ENCODE results near the gene TFF1.

Gene TFF1

GRCh38 chr21:42358937-42359336, 7.4 kb downstream of the TFF1 start:
- H3K4me3 ChIP-seq (ENCODE audit: low read length) = no peak overlapping the region
- no peaks in the 10 kb centered on the region for H3K27me3 ChIP-seq (ENCODE audit: insufficient read depth, low read length)
- H3K4me1 ChIP-seq (ENCODE audit: insufficient read depth, low read length) = no peaks in the 10 kb centered on the region
- H3K36me3 ChIP-seq (ENCODE audit: insufficient read depth, low read length) = no peaks in the 10 kb centered on the region
- H3K9me3 ChIP-seq (ENCODE audit: low read length) = no peaks in the 10 kb centered on the region
- no peak overlapping the region for H2AFZ ChIP-seq (ENCODE audit: low read depth, low read length)

GRCh38 chr21:42358261-42358660, 8.1 kb downstream of the TFF1 start:
- H3K9me3 ChIP-seq (ENCODE audit: low read length) = no peaks in the 10 kb centered on the region
- H3K4me3 ChIP-seq (ENCODE audit: low read length) = no peak overlapping the region
- H3K4me1 ChIP-seq (ENCODE audit: insufficient read depth, low read length) = no peaks in the 10 kb centered on the region
- H3K36me3 ChIP-seq (ENCODE audit: insufficient read depth, low read length) = no peaks in the 10 kb centered on the region
- no peak overlapping the region for H2AFZ ChIP-seq (ENCODE audit: low read depth, low read length)
- no peaks in the 10 kb centered on the region for H3K27me3 ChIP-seq (ENCODE audit: insufficient read depth, low read length)

- no peaks in the 10 kb centered on the region for H3K9me3 ChIP-seq (ENCODE audit: low read length)
- H3K4me1 ChIP-seq (ENCODE audit: insufficient read depth, low read length) = no peaks in the 10 kb centered on the region
- H3K36me3 ChIP-seq (ENCODE audit: insufficient read depth, low read length) = no peaks in the 10 kb centered on the region
- H2AFZ ChIP-seq (ENCODE audit: low read depth, low read length) = no peak overlapping the region
- no peak overlapping the region for H3K4me3 ChIP-seq (ENCODE audit: low read length)
- H3K27me3 ChIP-seq (ENCODE audit: insufficient read depth, low read length) = no peaks in the 10 kb centered on the region
Measured at GRCh38 chr21:42357307-42357706, 9.0 kb downstream of the TFF1 start.

GRCh38 chr21:42356650-42357049, 9.7 kb downstream of the TFF1 start:
- no peak overlapping the region for H2AFZ ChIP-seq (ENCODE audit: low read depth, low read length)
- no peaks in the 10 kb centered on the region for H3K9me3 ChIP-seq (ENCODE audit: low read length)
- no peak overlapping the region for H3K4me3 ChIP-seq (ENCODE audit: low read length)
- H3K36me3 ChIP-seq (ENCODE audit: insufficient read depth, low read length) = no peaks in the 10 kb centered on the region
- H3K4me1 ChIP-seq (ENCODE audit: insufficient read depth, low read length) = no peaks in the 10 kb centered on the region
- no peaks in the 10 kb centered on the region for H3K27me3 ChIP-seq (ENCODE audit: insufficient read depth, low read length)

GRCh38 chr21:42356046-42356445, 10.3 kb downstream of the TFF1 start:
- Histone ChIP-seq H3K4me1 (ENCODE audit: insufficient read depth, low read length) (no peaks in the 10 kb centered on the region), H3K9me3 (ENCODE audit: low read length) (no peaks in the 10 kb centered on the region), H3K4me3 (ENCODE audit: low read length) (no peak overlapping the region), H2AFZ (ENCODE audit: low read depth, low read length) (no peak overlapping the region), H3K27me3 (ENCODE audit: insufficient read depth, low read length) (no peaks in the 10 kb centered on the region), H3K36me3 (ENCODE audit: insufficient read depth, low read length) (no peaks in the 10 kb centered on the region)

- H3K27me3 ChIP-seq (ENCODE audit: insufficient read depth, low read length) = no peaks in the 10 kb centered on the region
- H3K36me3 ChIP-seq (ENCODE audit: insufficient read depth, low read length) = no peaks in the 10 kb centered on the region
- H2AFZ ChIP-seq (ENCODE audit: low read depth, low read length) = no peak overlapping the region
- no peaks in the 10 kb centered on the region for H3K9me3 ChIP-seq (ENCODE audit: low read length)
- no peaks in the 10 kb centered on the region for H3K4me1 ChIP-seq (ENCODE audit: insufficient read depth, low read length)
- no peak overlapping the region for H3K4me3 ChIP-seq (ENCODE audit: low read length)
Measured at GRCh38 chr21:42353623-42354022, 12.7 kb downstream of the TFF1 start.

GRCh38 chr21:42352441-42353095, 13.8 kb downstream of the TFF1 start:
- no peaks in the 10 kb centered on the region for H3K36me3 ChIP-seq (ENCODE audit: insufficient read depth, low read length)
- no peak overlapping the region for H3K4me3 ChIP-seq (ENCODE audit: low read length)
- no peak overlapping the region for H2AFZ ChIP-seq (ENCODE audit: low read depth, low read length)
- H3K9me3 ChIP-seq (ENCODE audit: low read length) = no peaks in the 10 kb centered on the region
- no peaks in the 10 kb centered on the region for H3K27me3 ChIP-seq (ENCODE audit: insufficient read depth, low read length)
- no peaks in the 10 kb centered on the region for H3K4me1 ChIP-seq (ENCODE audit: insufficient read depth, low read length)

- Histone ChIP-seq H2AFZ (ENCODE audit: low read depth, low read length) (no peak overlapping the region), H3K4me3 (ENCODE audit: low read length) (no peak overlapping the region), H3K36me3 (ENCODE audit: insufficient read depth, low read length) (no peaks in the 10 kb centered on the region), H3K27me3 (ENCODE audit: insufficient read depth, low read length) (no peaks in the 10 kb centered on the region), H3K9me3 (ENCODE audit: low read length) (no peaks in the 10 kb centered on the region), H3K4me1 (ENCODE audit: insufficient read depth, low read length) (no peaks in the 10 kb centered on the region)
Measured at GRCh38 chr21:42351626-42352440, 14.5 kb downstream of the TFF1 start.

- Histone ChIP-seq H3K4me1 (ENCODE audit: insufficient read depth, low read length) (no peaks in the 10 kb centered on the region), H3K27me3 (ENCODE audit: insufficient read depth, low read length) (no peaks in the 10 kb centered on the region), H3K4me3 (ENCODE audit: low read length) (no peak within 1 kb of the TSS), H3K9me3 (ENCODE audit: low read length) (no peaks in the 10 kb centered on the region), H3K36me3 (ENCODE audit: insufficient read depth, low read length) (no peaks in the 10 kb centered on the region), H2AFZ (ENCODE audit: low read depth, low read length) (no peak within 1 kb of the TSS)
Measured at GRCh38 chr21:42350927-42351426, 15.4 kb downstream of the TFF1 start, which contains the start of gene TFF2. TFF2 (minus strand) TSS chr21:42350994; CDS start chr21:42350957, 37 bp downstream.

GRCh38 chr21:42350318-42350910, 15.9 kb downstream of the TFF1 start:
- no peak overlapping the region for H2AFZ ChIP-seq (ENCODE audit: low read depth, low read length)
- no peaks in the 10 kb centered on the region for H3K9me3 ChIP-seq (ENCODE audit: low read length)
- H3K4me1 ChIP-seq (ENCODE audit: insufficient read depth, low read length) = no peaks in the 10 kb centered on the region
- H3K4me3 ChIP-seq (ENCODE audit: low read length) = no peak overlapping the region
- no peaks in the 10 kb centered on the region for H3K27me3 ChIP-seq (ENCODE audit: insufficient read depth, low read length)
- no peaks in the 10 kb centered on the region for H3K36me3 ChIP-seq (ENCODE audit: insufficient read depth, low read length)

- no peaks in the 10 kb centered on the region for H3K9me3 ChIP-seq (ENCODE audit: low read length)
- no peaks in the 10 kb centered on the region for H3K36me3 ChIP-seq (ENCODE audit: insufficient read depth, low read length)
- H2AFZ ChIP-seq (ENCODE audit: low read depth, low read length) = no peak overlapping the region
- H3K4me3 ChIP-seq (ENCODE audit: low read length) = no peak overlapping the region
- H3K4me1 ChIP-seq (ENCODE audit: insufficient read depth, low read length) = no peaks in the 10 kb centered on the region
- no peaks in the 10 kb centered on the region for H3K27me3 ChIP-seq (ENCODE audit: insufficient read depth, low read length)
Measured at GRCh38 chr21:42349420-42350317, 16.7 kb downstream of the TFF1 start.

GRCh38 chr21:42348762-42349161, 17.6 kb downstream of the TFF1 start:
- no peaks in the 10 kb centered on the region for H3K27me3 ChIP-seq (ENCODE audit: insufficient read depth, low read length)
- no peak overlapping the region for H2AFZ ChIP-seq (ENCODE audit: low read depth, low read length)
- H3K9me3 ChIP-seq (ENCODE audit: low read length) = no peaks in the 10 kb centered on the region
- H3K36me3 ChIP-seq (ENCODE audit: insufficient read depth, low read length) = no peaks in the 10 kb centered on the region
- no peaks in the 10 kb centered on the region for H3K4me1 ChIP-seq (ENCODE audit: insufficient read depth, low read length)
- H3K4me3 ChIP-seq (ENCODE audit: low read length) = no peak overlapping the region

Data from neuron (in vitro differentiated cells).